ENCODE data around the gene EIF3F.

DNA sequence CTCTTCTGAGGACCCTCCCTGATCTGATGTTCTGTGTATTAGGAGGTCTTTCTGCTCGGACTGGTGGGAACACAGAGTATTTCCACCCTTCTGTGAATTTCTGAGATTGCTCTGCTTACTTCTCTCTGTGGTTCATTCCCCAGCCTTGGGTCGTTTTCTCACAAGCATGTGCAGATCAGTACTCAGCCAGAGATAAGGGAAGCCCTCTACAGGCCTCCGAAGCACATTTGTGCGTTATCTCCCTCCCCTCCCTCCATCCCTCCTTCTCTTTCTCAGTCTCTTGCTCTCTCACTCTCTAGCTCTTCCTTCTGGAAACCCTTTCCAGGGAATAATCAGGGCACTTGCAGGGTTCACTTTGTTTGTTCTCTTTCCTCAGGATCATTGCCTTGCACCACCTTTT lies 58.7 kb downstream of the EIF3F start:
- TF ChIP-seq, protein P1, sequence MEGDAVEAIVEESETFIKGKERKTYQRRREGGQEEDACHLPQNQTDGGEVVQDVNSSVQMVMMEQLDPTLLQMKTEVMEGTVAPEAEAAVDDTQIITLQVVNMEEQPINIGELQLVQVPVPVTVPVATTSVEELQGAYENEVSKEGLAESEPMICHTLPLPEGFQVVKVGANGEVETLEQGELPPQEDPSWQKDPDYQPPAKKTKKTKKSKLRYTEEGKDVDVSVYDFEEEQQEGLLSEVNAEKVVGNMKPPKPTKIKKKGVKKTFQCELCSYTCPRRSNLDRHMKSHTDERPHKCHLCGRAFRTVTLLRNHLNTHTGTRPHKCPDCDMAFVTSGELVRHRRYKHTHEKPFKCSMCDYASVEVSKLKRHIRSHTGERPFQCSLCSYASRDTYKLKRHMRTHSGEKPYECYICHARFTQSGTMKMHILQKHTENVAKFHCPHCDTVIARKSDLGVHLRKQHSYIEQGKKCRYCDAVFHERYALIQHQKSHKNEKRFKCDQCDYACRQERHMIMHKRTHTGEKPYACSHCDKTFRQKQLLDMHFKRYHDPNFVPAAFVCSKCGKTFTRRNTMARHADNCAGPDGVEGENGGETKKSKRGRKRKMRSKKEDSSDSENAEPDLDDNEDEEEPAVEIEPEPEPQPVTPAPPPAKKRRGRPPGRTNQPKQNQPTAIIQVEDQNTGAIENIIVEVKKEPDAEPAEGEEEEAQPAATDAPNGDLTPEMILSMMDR (IDR thresholded peaks at IDR 0.05; ENCODE audit: borderline replicate concordance, extremely low read depth, low read length, poor library complexity, severe bottlenecking), result no peak
- TF ChIP-seq EZH2 (IDR thresholded peaks at IDR 0.05; ENCODE audit: borderline replicate concordance, low read depth, low read length, severe bottlenecking), result no peak

Measured in DND-41 (cell line).